Tibial nerve (tissue), 4 donors: Measurements from ENCODE around the gene PNPLA7. TPM values are rescaled to one million over a fixed set of nuclear protein-coding genes. Genes with fewer than 3 reads are reported as not detected.

Experiments used
- DNase-seq, 2 donors: peaks; one replicate each; pipeline ENCODE4 v3.0.0-alpha.2; 2019; ENCODE audit warnings: low spot score in 2 of 2
- H3K27ac ChIP-seq, 4 donors: fragments of 200-600 bp; sonication (generic) in 3 of 4; one replicate each; pipeline ENCODE4 v1.5.1; 2017 to 2019; ENCODE audit warnings: mild to moderate bottlenecking in 1 of 4
- H3K27me3 ChIP-seq, 2 donors: fragments of 200-600 bp; sonication (generic) in 1 of 2; one replicate each; pipeline versions ENCODE4 v1.5.1 to v1.6.0; 2017 to 2019
- H3K36me3 ChIP-seq, 3 donors: fragments of 200-600 bp; sonication (generic); one replicate each; pipeline ENCODE4 v1.5.1; 2018 to 2019
- H3K4me1 ChIP-seq, 4 donors: fragments of 200-600 bp; sonication (generic) in 3 of 4; one replicate each; pipeline ENCODE4 v1.5.1; 2017 to 2019
- H3K4me3 ChIP-seq, 4 donors: fragments of 200-600 bp; sonication (generic) in 3 of 4; one replicate each; pipeline ENCODE4 v1.5.1; 2017 to 2019; ENCODE audit warnings: mild to moderate bottlenecking in 1 of 4, moderate library complexity in 1 of 4
- H3K9me3 ChIP-seq, 4 donors: fragments of 200-600 bp; sonication (generic) in 3 of 4; one replicate each; pipeline ENCODE4 v1.5.1; 2017 to 2019
- CTCF ChIP-seq, 5 experiments: fragments of 200-600 bp in 3 of 5; fragments of 450-650 bp in 2 of 5; sonication (generic) in 3 of 5; IDR thresholded peaks; one replicate each; pipeline ENCODE4 v1.5.1; 2016 to 2019; ENCODE audit warnings: antibody characterized with exemption in 5 of 5, mild to moderate bottlenecking in 3 of 5, moderate library complexity in 2 of 5
- EP300 ChIP-seq, 2 donors: sonication (generic); formaldehyde crosslinking; IDR thresholded peaks; one replicate each; pipeline ENCODE4 v1.6.1; 2017; ENCODE audit warnings: antibody characterized with exemption in 2 of 2, mild to moderate bottlenecking in 1 of 2
- POLR2A ChIP-seq, 2 donors: fragments of 450-650 bp; IDR thresholded peaks; one replicate each; pipeline ENCODE4 v1.6.1; 2017; ENCODE audit warnings: antibody characterized with exemption in 2 of 2, mild to moderate bottlenecking in 2 of 2, moderate library complexity in 2 of 2
- WGBS, 2 donors: methylation state at CpG; one replicate each; pipeline ENCODE4 v1.1.5; 2018; 5-methylcytosine and 5-hydroxymethylcytosine counted together
- total RNA-seq, 4 donors: library from RNA; depleted of rRNA; stranded (reverse); fragments of >200 nt; gene quantifications; one replicate each; pipeline ENCODE4 v1.1.0, GENCODE V29; 2016

PNPLA7 gene
- total RNA-seq, 4 donors from 2014 or later = 12.0 to 25.2 (median 18.7) TPM

GRCh38 chr9:137500666-137501397, 49.4 kb downstream of the PNPLA7 start:
- Histone ChIP-seq H3K36me3 (peaks cover 0 to 62% (median 0%) of the 10 kb centered on the region in 3 donors), H3K27me3 (no peaks in the 10 kb centered on the region), H3K4me1 (no peaks in the 10 kb centered on the region), H3K4me3 (no peak overlapping the region), H3K27ac (no peak overlapping the region), H3K9me3 (no peaks in the 10 kb centered on the region)
- 93 to 94% methylated on average over 31 to 40 of the region's 45 CpGs for WGBS, 2 donors
- DNase-seq = no peak
- TF ChIP-seq EP300 (IDR thresholded peaks at IDR 0.05) (no peak), POLR2A (IDR thresholded peaks at IDR 0.05) (no peak), CTCF (IDR thresholded peaks at IDR 0.05) (no peak)

- H3K27me3 ChIP-seq = no peaks in the 10 kb centered on the region
- H3K9me3 ChIP-seq = no peaks in the 10 kb centered on the region
- DNase-seq = no peak
- WGBS, 2 donors = 89 to 94% methylated on average over 28 to 33 of the region's 36 CpGs
- H3K36me3 ChIP-seq = peaks cover 0 to 55% (median 0%) of the 10 kb centered on the region in 3 donors
- no peak overlapping the region for H3K27ac ChIP-seq
- no peak overlapping the region for H3K4me3 ChIP-seq
- no peaks in the 10 kb centered on the region for H3K4me1 ChIP-seq
- TF ChIP-seq CTCF (IDR thresholded peaks at IDR 0.05) (no peak), POLR2A (IDR thresholded peaks at IDR 0.05) (no peak), EP300 (IDR thresholded peaks at IDR 0.05) (no peak)
These were observed 50.1 kb downstream of the PNPLA7 start for GRCh38 chr9:137499858-137500661.

- no peak overlapping the region for H3K27ac ChIP-seq
- H3K36me3 ChIP-seq = peaks cover 0 to 51% (median 0%) of the 10 kb centered on the region in 3 donors
- no peaks in the 10 kb centered on the region for H3K9me3 ChIP-seq
- 87 to 91% methylated on average over 5 to 16 of the region's 16 CpGs for whole genome bisulfite sequencing, 2 donors
- H3K4me1 ChIP-seq = no peaks in the 10 kb centered on the region
- no peak for DNase-seq
- TF ChIP-seq POLR2A (IDR thresholded peaks at IDR 0.05) = no peak
- TF ChIP-seq EP300 (IDR thresholded peaks at IDR 0.05) = no peak
- no peak for TF ChIP-seq CTCF (IDR thresholded peaks at IDR 0.05)
- H3K4me3 ChIP-seq = no peak overlapping the region
- H3K27me3 ChIP-seq = no peaks in the 10 kb centered on the region
These were observed 50.8 kb downstream of the PNPLA7 start for GRCh38 chr9:137499416-137499815.

GRCh38 chr9:137498720-137499150, 51.5 kb downstream of the PNPLA7 start:
- TF ChIP-seq POLR2A (IDR thresholded peaks at IDR 0.05) (no peak), EP300 (IDR thresholded peaks at IDR 0.05) (no peak), CTCF (IDR thresholded peaks at IDR 0.05) (no peak)
- Histone ChIP-seq H3K4me1 (peaks cover 0 to 7% (median 0%) of the 10 kb centered on the region in 4 donors), H3K27me3 (no peaks in the 10 kb centered on the region), H3K36me3 (peaks cover 0 to 50% (median 0%) of the 10 kb centered on the region in 3 donors), H3K9me3 (no peaks in the 10 kb centered on the region), H3K4me3 (no peak overlapping the region), H3K27ac (no peak overlapping the region)
- WGBS, 2 donors = 85 to 89% methylated on average over 16 of the region's 16 CpGs
- DNase-seq = no peak
